HepG2 (cell line): Measurements from ENCODE around the gene UBAP2. TPM values are rescaled to one million over a fixed set of nuclear protein-coding genes. Genes with fewer than 3 reads are reported as not detected.

Experiments
- HNF4G ChIP-seq, 2 experiments: sonication (generic) in 1 of 2; formaldehyde crosslinking in 1 of 2; IDR thresholded peaks; 2 replicates each; pipeline versions ENCODE4 v1.4.0 to v1.6.1; 2011 to 2020; ENCODE audit warnings: borderline replicate concordance in 2 of 2, low read depth in 2 of 2, mild to moderate bottlenecking in 2 of 2, low read length in 1 of 2, missing genetic modification reagents in 1 of 2, moderate library complexity in 1 of 2
- HNRNPLL ChIP-seq: fragments of 200-400 bp; formaldehyde crosslinking; IDR thresholded peaks from 2 replicates; pipeline ENCODE4 v1.6.1; 2017; ENCODE audit warnings: mild to moderate bottlenecking, low read depth, low read length; ENCODE audit not compliant: poor library complexity, severe bottlenecking
- KLF6 ChIP-seq: IDR thresholded peaks from 2 replicates; pipeline ENCODE4 v1.8.0; 2016; ENCODE audit warnings: missing biosample characterization, missing genetic modification reagents
- PCBP1 ChIP-seq: fragments of 200-400 bp; formaldehyde crosslinking; IDR thresholded peaks from 2 replicates; pipeline ENCODE4 v1.6.1; 2017; ENCODE audit warnings: mild to moderate bottlenecking, low read depth, low read length, borderline replicate concordance
- PLRG1 ChIP-seq: fragments of 450-650 bp; conservative IDR thresholded peaks from 2 replicates; pipeline ENCODE4 v1.6.1; 2016
- POLR2AphosphoS5 ChIP-seq: IDR thresholded peaks from 2 replicates; pipeline ENCODE4 v1.6.1; 2012; ENCODE audit warnings: low read depth, low read length
- RBFOX2 ChIP-seq: fragments of 200-400 bp; formaldehyde crosslinking; IDR thresholded peaks from 2 replicates; pipeline ENCODE4 v1.6.1; 2017; ENCODE audit warnings: low read depth, mild to moderate bottlenecking, low read length
- RXRA ChIP-seq: sonication (generic); formaldehyde crosslinking; IDR thresholded peaks from 2 replicates; pipeline ENCODE4 v1.5.1; 2020; ENCODE audit warnings: missing genetic modification reagents
- SOX6 ChIP-seq, 2 experiments: fragments of 450-650 bp in 1 of 2; sonication (generic) in 1 of 2; formaldehyde crosslinking in 1 of 2; IDR thresholded peaks; 2 replicates each; pipeline versions ENCODE4 v1.4.0 to v1.6.1; 2017 to 2020; ENCODE audit warnings: antibody characterized with exemption in 1 of 2, mild to moderate bottlenecking in 1 of 2, missing genetic modification reagents in 1 of 2
- SYNCRIP ChIP-seq: fragments of 200-400 bp; formaldehyde crosslinking; IDR thresholded peaks from 2 replicates; pipeline ENCODE4 v1.6.1; 2018; ENCODE audit warnings: mild to moderate bottlenecking, low read depth, low read length; ENCODE audit not compliant: insufficient read depth
- ZNF12 ChIP-seq: sonication (generic); formaldehyde crosslinking; IDR thresholded peaks from 2 replicates; pipeline ENCODE4 v1.5.0; 2020; ENCODE audit warnings: missing genetic modification reagents
- ZNF598 ChIP-seq: sonication (generic); formaldehyde crosslinking; IDR thresholded peaks from 2 replicates; pipeline ENCODE4 v1.5.1; 2020; ENCODE audit warnings: mild to moderate bottlenecking, missing genetic modification reagents, borderline replicate concordance
- ZNF75D ChIP-seq: sonication (generic); formaldehyde crosslinking; IDR thresholded peaks from 2 replicates; pipeline ENCODE4 v1.8.1; 2023; ENCODE audit warnings: missing genetic modification reagents, mild to moderate bottlenecking, borderline replicate concordance
- ZSCAN25 ChIP-seq: sonication (generic); formaldehyde crosslinking; IDR thresholded peaks from 2 replicates; pipeline ENCODE4 v1.8.0; 2022; ENCODE audit warnings: mild to moderate bottlenecking, missing genetic modification reagents
- polyA plus RNA-seq, 8 experiments: library from polyadenylated mRNA; depleted of rRNA in 3 of 8; stranded (reverse) in 7 of 8; unstranded in 1 of 8; fragments of >200 nt; fragmentation: Illumina TruSeq in 4 of 8; extraction: Trizol in 4 of 8; gene quantifications; 2 replicates each; pipeline versions ENCODE4 v1.2.1 to v1.2.3, GENCODE V29; 2011 to 2016; ENCODE audit warnings: low read depth in 4 of 8, missing spikeins in 1 of 8, mixed read lengths in 1 of 8; ENCODE audit not compliant: insufficient read depth in 1 of 8
- total RNA-seq, 5 experiments: library from RNA; depleted of rRNA; stranded (reverse); fragments of >200 nt; fragmentation: Illumina TruSeq; extraction: Trizol; gene quantifications; 2 replicates each; pipeline ENCODE4 v1.2.3, GENCODE V29; 2016; ENCODE audit warnings: low read depth in 1 of 5
- TF ChIP-seq, protein P1 (sequence below): sonication (generic); formaldehyde crosslinking; IDR thresholded peaks from 2 replicates; pipeline ENCODE4 v1.9.0; 2021; ENCODE audit warnings: missing genetic modification reagents, borderline replicate concordance
- TF ChIP-seq, protein P2 (sequence below): IDR thresholded peaks from 2 replicates; pipeline ENCODE4 v1.6.1; 2016; ENCODE audit warnings: low read depth, borderline replicate concordance
- TF ChIP-seq, protein P3 (sequence below): sonication (generic); formaldehyde crosslinking; conservative IDR thresholded peaks from 2 replicates; pipeline ENCODE4 v1.8.1; 2023; ENCODE audit warnings: missing genetic modification reagents

The UBAP2 gene
- total and polyA plus RNA-seq, 2 of the 13 experiments (the other 11 are each of a cell fraction or from before 2014, with no cell fraction given) = 19.0 to 22.0 TPM

DNA sequence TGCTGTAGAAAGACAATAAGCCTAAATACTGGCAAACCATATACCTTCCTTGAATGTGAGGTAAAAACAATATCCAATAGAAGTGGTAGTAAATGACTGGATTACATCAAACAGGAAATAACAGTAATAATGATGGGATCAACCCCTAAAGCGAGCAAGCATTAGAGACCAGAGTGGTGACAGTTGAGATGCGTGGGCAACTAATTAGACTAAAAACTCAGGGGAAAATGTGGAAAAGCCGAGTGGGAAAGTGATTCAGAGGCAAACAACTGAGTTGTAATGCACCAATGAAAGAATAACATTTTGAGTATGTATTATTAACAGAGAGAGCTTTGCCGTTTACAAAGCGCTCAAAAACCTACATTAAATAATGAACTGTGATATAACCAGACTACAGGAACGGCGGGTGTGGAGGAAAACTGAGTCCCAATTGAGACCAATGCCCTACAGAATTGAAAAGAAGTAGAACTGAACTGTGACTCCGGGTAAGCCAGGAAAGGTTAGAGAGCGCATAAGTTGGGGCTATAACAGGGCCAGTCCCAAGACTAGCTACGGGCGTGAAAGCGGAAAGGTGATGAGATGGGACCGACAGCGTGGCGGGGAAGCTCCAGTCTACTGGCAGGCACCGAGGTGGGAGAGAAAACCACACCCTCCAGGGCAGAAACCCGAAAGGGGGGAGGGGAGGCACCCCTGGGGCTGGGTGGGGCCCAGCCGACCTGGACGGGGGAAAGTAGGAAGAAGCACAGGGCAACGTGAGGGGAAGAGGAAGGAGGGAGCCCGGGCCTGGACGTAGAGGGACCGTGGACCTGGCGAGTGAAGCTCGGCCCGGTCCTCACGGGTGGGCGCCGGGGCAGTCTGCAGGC lies 592 bp downstream of the UBAP2 start (continued):
- TF ChIP-seq, protein P1, sequence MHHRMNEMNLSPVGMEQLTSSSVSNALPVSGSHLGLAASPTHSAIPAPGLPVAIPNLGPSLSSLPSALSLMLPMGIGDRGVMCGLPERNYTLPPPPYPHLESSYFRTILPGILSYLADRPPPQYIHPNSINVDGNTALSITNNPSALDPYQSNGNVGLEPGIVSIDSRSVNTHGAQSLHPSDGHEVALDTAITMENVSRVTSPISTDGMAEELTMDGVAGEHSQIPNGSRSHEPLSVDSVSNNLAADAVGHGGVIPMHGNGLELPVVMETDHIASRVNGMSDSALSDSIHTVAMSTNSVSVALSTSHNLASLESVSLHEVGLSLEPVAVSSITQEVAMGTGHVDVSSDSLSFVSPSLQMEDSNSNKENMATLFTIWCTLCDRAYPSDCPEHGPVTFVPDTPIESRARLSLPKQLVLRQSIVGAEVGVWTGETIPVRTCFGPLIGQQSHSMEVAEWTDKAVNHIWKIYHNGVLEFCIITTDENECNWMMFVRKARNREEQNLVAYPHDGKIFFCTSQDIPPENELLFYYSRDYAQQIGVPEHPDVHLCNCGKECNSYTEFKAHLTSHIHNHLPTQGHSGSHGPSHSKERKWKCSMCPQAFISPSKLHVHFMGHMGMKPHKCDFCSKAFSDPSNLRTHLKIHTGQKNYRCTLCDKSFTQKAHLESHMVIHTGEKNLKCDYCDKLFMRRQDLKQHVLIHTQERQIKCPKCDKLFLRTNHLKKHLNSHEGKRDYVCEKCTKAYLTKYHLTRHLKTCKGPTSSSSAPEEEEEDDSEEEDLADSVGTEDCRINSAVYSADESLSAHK (CRISPR knock-in tag) = no peak
- TF ChIP-seq HNRNPLL = no peak
- TF ChIP-seq KLF6 = 0 out of 2 replicates have a peak, but pooled peaks have one; percentile 39
- no peak for TF ChIP-seq RXRA
- no peak for TF ChIP-seq PLRG1
- 0 out of 2 replicates have a peak, but pooled peaks have one; percentile 26 for TF ChIP-seq PCBP1
- no peak for TF ChIP-seq SYNCRIP
- no peak for TF ChIP-seq RBFOX2
- TF ChIP-seq, protein P2, sequence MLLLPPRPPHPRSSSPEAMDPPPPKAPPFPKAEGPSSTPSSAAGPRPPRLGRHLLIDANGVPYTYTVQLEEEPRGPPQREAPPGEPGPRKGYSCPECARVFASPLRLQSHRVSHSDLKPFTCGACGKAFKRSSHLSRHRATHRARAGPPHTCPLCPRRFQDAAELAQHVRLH = no peak
- TF ChIP-seq ZNF598 = no peak
- TF ChIP-seq HNF4G (IDR thresholded peaks at IDR 0.05; ENCODE audit: borderline replicate concordance, low read depth, low read length) = no peak
- TF ChIP-seq HNF4G (CRISPR knock-in tag; IDR thresholded peaks at IDR 0.05; ENCODE audit: borderline replicate concordance, low read depth) = no peak
- TF ChIP-seq ZNF75D = no peak
- TF ChIP-seq ZNF12 (CRISPR knock-in tag) = no peak
- TF ChIP-seq POLR2AphosphoS5 = no peak
- TF ChIP-seq, protein P3, sequence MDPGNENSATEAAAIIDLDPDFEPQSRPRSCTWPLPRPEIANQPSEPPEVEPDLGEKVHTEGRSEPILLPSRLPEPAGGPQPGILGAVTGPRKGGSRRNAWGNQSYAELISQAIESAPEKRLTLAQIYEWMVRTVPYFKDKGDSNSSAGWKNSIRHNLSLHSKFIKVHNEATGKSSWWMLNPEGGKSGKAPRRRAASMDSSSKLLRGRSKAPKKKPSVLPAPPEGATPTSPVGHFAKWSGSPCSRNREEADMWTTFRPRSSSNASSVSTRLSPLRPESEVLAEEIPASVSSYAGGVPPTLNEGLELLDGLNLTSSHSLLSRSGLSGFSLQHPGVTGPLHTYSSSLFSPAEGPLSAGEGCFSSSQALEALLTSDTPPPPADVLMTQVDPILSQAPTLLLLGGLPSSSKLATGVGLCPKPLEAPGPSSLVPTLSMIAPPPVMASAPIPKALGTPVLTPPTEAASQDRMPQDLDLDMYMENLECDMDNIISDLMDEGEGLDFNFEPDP (CRISPR knock-in tag) = 0 out of 2 replicates have a peak, but pooled peaks have one; percentile 92
- no peak for TF ChIP-seq ZSCAN25
- no peak for TF ChIP-seq SOX6 (IDR thresholded peaks at IDR 0.05)
- no peak for TF ChIP-seq SOX6 (CRISPR knock-in tag; IDR thresholded peaks at IDR 0.05)
